Gastroesophageal sphincter (tissue), 4 donors: ENCODE results near the gene FBXW8. TPM values are rescaled to one million over a fixed set of nuclear protein-coding genes. Genes with fewer than 3 reads are reported as not detected.

ENCODE experiments used
- ATAC-seq: fragments of 150-250 bp; one replicate; pipeline ENCODE4 v1.9.1; 2016; ENCODE audit warnings: mild to moderate bottlenecking, moderate library complexity
- H3K27ac ChIP-seq, 4 donors: fragments of 200-600 bp; sonication (generic) in 3 of 4; 1 replicate in 3 of 4; 2 replicates in 1 of 4; pipeline ENCODE4 v1.5.1; 2016 to 2019
- H3K27me3 ChIP-seq: fragments of 200-600 bp; sonication (generic); one replicate; pipeline ENCODE4 v1.5.1; 2019
- H3K36me3 ChIP-seq, 2 donors: fragments of 200-600 bp; sonication (generic); one replicate each; pipeline ENCODE4 v1.5.1; 2019; ENCODE audit warnings: control low read depth in 1 of 2
- H3K4me1 ChIP-seq, 3 donors: fragments of 200-600 bp; sonication (generic); 1 replicate in 2 of 3; 2 replicates in 1 of 3; pipeline ENCODE4 v1.5.1; 2016 to 2019; ENCODE audit warnings: control low read depth in 2 of 3
- H3K4me3 ChIP-seq, 2 donors: fragments of 200-600 bp; sonication (generic); one replicate each; pipeline ENCODE4 v1.5.1; 2019; ENCODE audit warnings: mild to moderate bottlenecking in 1 of 2, moderate library complexity in 1 of 2
- H3K9me3 ChIP-seq, 3 donors: fragments of 200-600 bp; sonication (generic); one replicate each; pipeline ENCODE4 v1.5.1; 2017 to 2019; ENCODE audit warnings: control low read depth in 2 of 3
- EP300 ChIP-seq: sonication (generic); formaldehyde crosslinking; IDR thresholded peaks from one replicate; pipeline ENCODE4 v1.6.1; 2017; ENCODE audit warnings: antibody characterized with exemption, mild to moderate bottlenecking
- POLR2A ChIP-seq, 2 donors: fragments of 450-650 bp; IDR thresholded peaks; one replicate each; pipeline ENCODE4 v1.6.1; 2017; ENCODE audit warnings: antibody characterized with exemption in 2 of 2, mild to moderate bottlenecking in 2 of 2, moderate library complexity in 1 of 2
- POLR2AphosphoS5 ChIP-seq: sonication (generic); formaldehyde crosslinking; IDR thresholded peaks from one replicate; pipeline ENCODE4 v1.6.1; 2017; ENCODE audit warnings: antibody characterized with exemption
- WGBS, 2 donors: methylation state at CpG; one replicate each; pipeline ENCODE4 v1.1.5; 2018; ENCODE audit warnings: low coverage in 1 of 2; 5-methylcytosine and 5-hydroxymethylcytosine counted together
- total RNA-seq, 4 donors: library from RNA; depleted of rRNA; stranded (reverse); fragments of >200 nt; gene quantifications; one replicate each; pipeline ENCODE4 v1.1.0, GENCODE V29; 2016
- TF ChIP-seq, protein P1 (sequence below), 4 experiments: fragments of 200-600 bp in 2 of 4; fragments of 450-650 bp in 2 of 4; sonication (generic) in 1 of 4; IDR thresholded peaks; one replicate each; pipeline ENCODE4 v1.5.1; 2017 to 2019; ENCODE audit warnings: antibody characterized with exemption in 4 of 4, mild to moderate bottlenecking in 2 of 4, moderate library complexity in 2 of 4

FBXW8 gene
- total RNA-seq, 4 donors from 2014 or later: 10.1 to 17.9 (median 13.7) TPM

DNA sequence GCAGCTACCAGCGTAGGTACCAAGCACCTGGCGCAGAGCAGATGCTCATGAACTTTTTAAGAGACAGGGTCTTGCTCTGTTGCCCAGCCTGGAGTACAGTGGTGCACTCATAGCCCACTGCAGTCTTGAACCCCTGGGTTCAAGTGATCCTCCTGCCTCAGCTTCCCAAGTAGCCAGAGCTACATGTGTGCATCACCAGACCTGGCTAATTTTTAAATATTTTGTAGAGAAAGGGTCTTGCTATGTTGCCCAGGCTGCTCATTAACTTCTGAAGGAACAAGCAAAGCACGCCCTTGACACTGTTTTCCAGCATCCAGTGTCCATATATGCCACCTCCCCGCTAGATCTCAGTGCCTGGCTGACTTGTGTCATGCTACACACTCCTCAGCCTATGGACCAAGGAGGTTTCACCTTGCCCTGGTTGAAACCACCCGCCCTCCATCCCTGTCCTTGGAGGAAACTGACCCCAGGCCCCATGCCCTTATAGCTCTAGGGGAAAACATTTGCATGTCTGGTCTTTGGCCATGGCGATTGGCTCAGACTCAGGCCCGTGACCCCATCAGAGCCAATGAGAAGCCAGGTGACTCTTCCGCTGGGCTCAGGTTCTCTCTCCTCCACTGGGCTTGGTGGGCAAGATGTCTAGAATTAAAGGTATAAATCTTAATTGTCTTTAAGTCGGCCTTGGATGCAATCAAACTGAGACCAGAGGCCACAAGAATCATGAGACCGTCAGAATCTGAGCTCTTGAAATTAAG lies 162.2 kb downstream of the FBXW8 start:
- Histone ChIP-seq H3K36me3 (no peaks in the 10 kb centered on the region), H3K4me3 (no peak overlapping the region), H3K27me3 (peaks cover 9% of the 10 kb centered on the region), H3K27ac (no peak overlapping the region), H3K4me1 (no peaks in the 10 kb centered on the region), H3K9me3 (no peaks in the 10 kb centered on the region)
- no peak for TF ChIP-seq EP300
- TF ChIP-seq, protein P1, sequence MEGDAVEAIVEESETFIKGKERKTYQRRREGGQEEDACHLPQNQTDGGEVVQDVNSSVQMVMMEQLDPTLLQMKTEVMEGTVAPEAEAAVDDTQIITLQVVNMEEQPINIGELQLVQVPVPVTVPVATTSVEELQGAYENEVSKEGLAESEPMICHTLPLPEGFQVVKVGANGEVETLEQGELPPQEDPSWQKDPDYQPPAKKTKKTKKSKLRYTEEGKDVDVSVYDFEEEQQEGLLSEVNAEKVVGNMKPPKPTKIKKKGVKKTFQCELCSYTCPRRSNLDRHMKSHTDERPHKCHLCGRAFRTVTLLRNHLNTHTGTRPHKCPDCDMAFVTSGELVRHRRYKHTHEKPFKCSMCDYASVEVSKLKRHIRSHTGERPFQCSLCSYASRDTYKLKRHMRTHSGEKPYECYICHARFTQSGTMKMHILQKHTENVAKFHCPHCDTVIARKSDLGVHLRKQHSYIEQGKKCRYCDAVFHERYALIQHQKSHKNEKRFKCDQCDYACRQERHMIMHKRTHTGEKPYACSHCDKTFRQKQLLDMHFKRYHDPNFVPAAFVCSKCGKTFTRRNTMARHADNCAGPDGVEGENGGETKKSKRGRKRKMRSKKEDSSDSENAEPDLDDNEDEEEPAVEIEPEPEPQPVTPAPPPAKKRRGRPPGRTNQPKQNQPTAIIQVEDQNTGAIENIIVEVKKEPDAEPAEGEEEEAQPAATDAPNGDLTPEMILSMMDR (IDR thresholded peaks at IDR 0.05): no peak
- no peak for TF ChIP-seq POLR2AphosphoS5
- no peak for TF ChIP-seq POLR2A (IDR thresholded peaks at IDR 0.05)
- no peak for ATAC-seq
- 60 to 88% methylated on average over 3 to 7 of the region's 10 CpGs for WGBS, 2 donors

DNA sequence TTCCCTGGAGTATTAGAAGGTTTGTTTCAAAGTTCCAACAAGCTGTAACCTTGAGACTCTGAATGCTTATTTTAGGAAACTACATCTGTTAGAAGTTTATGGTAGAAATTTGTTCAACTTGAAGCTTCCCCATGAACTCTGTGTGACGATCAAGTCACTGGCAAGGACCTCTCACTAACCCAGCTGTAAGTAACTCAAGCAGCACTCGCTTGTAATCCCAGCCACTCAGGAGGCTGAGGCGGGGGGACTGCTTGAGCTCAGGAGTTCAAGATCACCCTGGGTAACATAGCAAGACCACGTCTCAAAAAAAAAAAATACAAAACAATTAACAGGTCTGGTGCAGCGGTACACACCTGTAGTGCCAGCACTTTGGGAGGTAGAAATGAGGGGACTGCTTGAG lies 162.9 kb downstream of the FBXW8 start:
- H3K36me3 ChIP-seq: no peaks in the 10 kb centered on the region
- ATAC-seq: no peak
- no peaks in the 10 kb centered on the region for H3K4me1 ChIP-seq
- no peaks in the 10 kb centered on the region for H3K9me3 ChIP-seq
- no peak overlapping the region for H3K4me3 ChIP-seq
- H3K27me3 ChIP-seq: peaks cover 9% of the 10 kb centered on the region
- TF ChIP-seq EP300 (no peak), POLR2A (IDR thresholded peaks at IDR 0.05) (no peak), POLR2AphosphoS5 (no peak)
- TF ChIP-seq, protein P1 (IDR thresholded peaks at IDR 0.05): no peak
- H3K27ac ChIP-seq: no peak overlapping the region
- 48 to 57% methylated on average over 5 of the region's 5 CpGs for WGBS, 2 donors

DNA sequence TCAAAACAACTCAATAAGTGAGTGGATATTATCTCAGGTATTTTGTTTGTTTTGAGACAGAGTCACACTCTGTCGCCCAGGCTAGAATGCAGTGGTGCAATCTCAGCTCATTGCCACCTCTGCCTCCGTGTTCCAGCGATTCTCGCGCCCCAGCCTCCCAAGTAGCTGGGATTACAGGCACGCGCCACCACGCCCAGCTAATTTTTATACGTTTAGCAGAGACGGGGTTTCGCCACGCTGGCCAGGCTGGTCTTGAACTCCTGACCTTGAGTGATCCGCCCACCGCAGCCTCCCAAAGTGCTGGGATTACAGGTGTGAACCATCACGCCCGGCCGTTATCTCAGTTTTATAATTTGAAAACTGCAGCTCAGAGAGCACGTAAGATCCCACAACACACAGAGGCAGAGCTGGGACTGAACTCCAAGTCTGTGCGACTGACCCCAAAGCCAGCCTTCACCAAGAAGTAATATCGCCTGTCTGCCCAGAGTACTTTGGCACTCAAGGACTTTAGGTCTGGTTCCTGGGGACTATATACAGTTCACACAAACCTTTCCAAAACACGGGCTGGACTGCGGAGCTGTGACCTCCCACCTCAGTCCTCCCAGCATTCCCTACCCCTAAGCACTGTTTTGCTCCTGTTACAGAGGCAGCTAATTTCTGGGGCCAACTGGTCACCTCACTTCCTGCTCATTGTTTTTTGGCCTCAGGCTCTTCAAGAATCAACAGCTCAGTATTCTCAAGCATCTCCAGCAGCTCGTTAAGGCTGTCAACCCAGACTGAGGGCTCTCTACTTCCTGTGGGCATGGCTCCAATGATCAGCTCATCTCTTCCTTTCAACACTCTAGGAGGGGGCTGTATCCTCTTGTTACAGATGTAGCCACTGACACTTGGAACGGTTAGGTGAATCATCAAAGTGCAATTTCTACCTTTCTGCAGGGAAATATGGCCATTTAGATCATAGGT lies 165.9 kb downstream of the FBXW8 start:
- no peaks in the 10 kb centered on the region for H3K9me3 ChIP-seq
- no peaks in the 10 kb centered on the region for H3K36me3 ChIP-seq
- TF ChIP-seq POLR2A (IDR thresholded peaks at IDR 0.05): no peak
- TF ChIP-seq POLR2AphosphoS5: no peak
- TF ChIP-seq EP300: no peak
- TF ChIP-seq, protein P1 (IDR thresholded peaks at IDR 0.05): no peak
- H3K4me1 ChIP-seq: no peaks in the 10 kb centered on the region
- peaks cover 9% of the 10 kb centered on the region for H3K27me3 ChIP-seq
- WGBS, 2 donors: 78% methylated on average over 12 to 16 of the region's 24 CpGs
- no peak for ATAC-seq
- no peak overlapping the region for H3K4me3 ChIP-seq
- H3K27ac ChIP-seq: peak overlapping the region in 1 of 4 donors; percentile 19

DNA sequence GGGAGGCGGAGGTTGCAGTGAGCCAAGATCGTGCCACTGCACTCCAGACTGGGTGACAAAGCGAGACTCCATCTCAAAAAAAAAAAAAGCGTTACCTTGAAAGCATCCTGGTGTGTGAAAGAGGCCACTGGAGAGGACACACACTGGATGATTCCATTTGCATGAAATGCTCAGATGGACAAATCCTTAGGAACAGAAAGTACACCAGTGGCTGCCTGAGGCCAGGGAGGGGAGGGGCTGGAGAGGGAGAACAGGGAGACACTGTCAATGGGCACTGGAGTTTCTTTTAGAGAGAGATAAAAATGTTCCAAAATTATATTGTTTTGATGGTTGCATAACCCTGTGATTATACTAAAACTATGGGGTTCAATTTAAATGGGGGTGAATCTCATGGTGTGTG lies 168.7 kb downstream of the FBXW8 start:
- ATAC-seq: no peak
- Histone ChIP-seq H3K9me3 (no peaks in the 10 kb centered on the region), H3K4me3 (no peak overlapping the region), H3K4me1 (no peaks in the 10 kb centered on the region), H3K27me3 (peaks cover 9% of the 10 kb centered on the region), H3K27ac (no peak overlapping the region), H3K36me3 (no peaks in the 10 kb centered on the region)
- TF ChIP-seq POLR2A (IDR thresholded peaks at IDR 0.05) (no peak), POLR2AphosphoS5 (no peak), EP300 (no peak)
- TF ChIP-seq, protein P1 (IDR thresholded peaks at IDR 0.05): no peak
- 90 to 100% methylated on average over 3 to 4 of the region's 4 CpGs for WGBS, 2 donors
